Pancreas (tissue), 10 donors: ENCODE data around the gene APOBEC3A. TPM values are rescaled to one million over a fixed set of nuclear protein-coding genes. Genes with fewer than 3 reads are reported as not detected.

Source experiments
- ATAC-seq, 4 donors: fragments of 200-7000 bp; cut with Tn5 transposase; one replicate each; pipeline versions ENCODE4 v1.8.0 to v1.9.1; 2020; ENCODE audit warnings: mild to moderate bottlenecking in 4 of 4, moderate library complexity in 4 of 4
- DNase-seq, 6 donors: peaks; one replicate each; pipeline ENCODE4 v3.0.0-alpha.2; 2020
- FAIRE-seq: peaks from 2 replicates; lab custom pipeline; 2012; peaks lifted over from hg19 to GRCh38; lab: Jason Lieb, UNC
- H3K27ac ChIP-seq, 4 donors: fragments of 200-600 bp; sonication (generic); 1 replicate in 3 of 4; 2 replicates in 1 of 4; pipeline versions ENCODE4 v1.5.0 to v1.8.0; 2020
- H3K27me3 ChIP-seq, 4 donors: fragments of 200-600 bp; one replicate each; pipeline ENCODE4 v1.8.0; 2021
- H3K36me3 ChIP-seq, 3 donors: fragments of 200-600 bp; sonication (generic) in 1 of 3; one replicate each; pipeline versions ENCODE4 v1.5.0 to v1.8.0; 2020 to 2021
- H3K4me1 ChIP-seq, 3 donors: fragments of 200-600 bp; one replicate each; pipeline ENCODE4 v1.8.0; 2021
- H3K4me3 ChIP-seq, 4 donors: fragments of 200-600 bp; sonication (generic) in 2 of 4; one replicate each; pipeline versions ENCODE4 v1.5.0 to v1.8.0; 2020 to 2021
- H3K9me3 ChIP-seq, 4 donors: fragments of 200-600 bp; one replicate each; pipeline ENCODE4 v1.8.0; 2021
- CTCF ChIP-seq, 4 donors: fragments of 200-600 bp; sonication (generic) in 3 of 4; IDR thresholded peaks; one replicate each; pipeline versions ENCODE4 v1.5.0 to v1.8.0; 2021; ENCODE audit warnings: antibody characterized with exemption in 4 of 4
- WGBS, 2 donors: extraction: QIAGEN DNeasy Blood & Tissue Kit; methylation state at CpG; one replicate each; pipeline ENCODE4 v1.1.7; 2013; 5-methylcytosine and 5-hydroxymethylcytosine counted together
- intact Hi-C, 3 donors: fragments of 100-400 bp; cut with DNase I; formaldehyde crosslinking; loops; one replicate each; pipeline versions ENCODE4 v1.11.1 to v1.14.2; 2022
- polyA plus RNA-seq, 2 donors: library from polyadenylated mRNA; stranded (reverse); fragments of 200-250 nt; gene quantifications; one replicate each; pipeline ENCODE4 v1.2.3, GENCODE V29; 2013
- total RNA-seq, 6 donors: library from RNA; stranded (reverse); fragmentation: NEBNext Ultra II Directional in 4 of 6; extraction: Animal tissue kit (Norgen Biotek cat#: 25700) in 4 of 6; gene quantifications; one replicate each; pipeline versions ENCODE4 v1.2.1 to v1.2.4, GENCODE V29; 2021 to 2023
- donor health status: healthy with polysubstance abuse.
- donor health status: DM: no; HTN: no; CAD: no; lungs with moderate emphysema.
- donor health status: DM: no; HTN: no; CAD: no.
- donor health status: control.
- donor health status: control.
- donor health status: Bipolar disorder and iron deficiency.
- donor health status: DM: yes; HTN: yes; CAD: no.
- donor health status: DM: no; HTN: no; CAD: no.
- donor health status: DM: no; HTN: no; CAD: no.
- donor health status: DM: yes; HTN: yes; CAD: no.

Gene APOBEC3A
- total RNA-seq: 1 to 10 TPM in 1 of 6 donors, under 1 TPM in 4, not detected in 1; 0.24 to 1.1 (median 0.64) TPM
- polyA plus RNA-seq: under 1 TPM in 1 of 2 donors, not detected in 1; 0.07 TPM

- no peak for TF ChIP-seq CTCF (IDR thresholded peaks at IDR 0.05)
- H3K4me1 ChIP-seq: peaks cover 6 to 9% (median 7%) of the 10 kb centered on the region in 3 donors
- no peaks in the 10 kb centered on the region for H3K36me3 ChIP-seq
- intact Hi-C loops: no loop called here
- no peak within 1 kb of the TSS for H3K4me3 ChIP-seq
- no peak for DNase-seq
- no peak within 1 kb of the TSS for H3K27ac ChIP-seq
- no peaks in the 10 kb centered on the region for H3K9me3 ChIP-seq
- FAIRE-seq: no peak
- WGBS, 2 donors: 82 to 83% methylated on average over 11 of the region's 11 CpGs
- ATAC-seq: peak in 3 of 4 donors; percentile 56 to 63 (median 62)
- H3K27me3 ChIP-seq: no peaks in the 10 kb centered on the region
These were observed at the start of gene APOBEC3A for GRCh38 chr22:38957046-38957770. TSS of gene APOBEC3A (plus strand) at chr22:38957609. CDS start at chr22:38957692, 83 bp downstream.

GRCh38 chr22:38907767-38908166 lies 49.6 kb upstream of the APOBEC3A start:
- DNase-seq: no peak
- no peaks in the 10 kb centered on the region for H3K9me3 ChIP-seq
- no peak overlapping the region for H3K4me3 ChIP-seq
- no peak for FAIRE-seq
- no peaks in the 10 kb centered on the region for H3K36me3 ChIP-seq
- 80 to 90% methylated on average over 2 of the region's 2 CpGs for WGBS, 2 donors
- no peak overlapping the region for H3K27ac ChIP-seq
- no peak for ATAC-seq
- H3K4me1 ChIP-seq: no peaks in the 10 kb centered on the region
- intact Hi-C loops: no loop called here
- no peaks in the 10 kb centered on the region for H3K27me3 ChIP-seq
- no peak for TF ChIP-seq CTCF (IDR thresholded peaks at IDR 0.05)

- ATAC-seq: no peak
- no peak for FAIRE-seq
- Histone ChIP-seq H3K27me3 (no peaks in the 10 kb centered on the region), H3K4me3 (no peak overlapping the region), H3K27ac (no peak overlapping the region), H3K4me1 (no peaks in the 10 kb centered on the region), H3K9me3 (no peaks in the 10 kb centered on the region), H3K36me3 (no peaks in the 10 kb centered on the region)
- intact Hi-C loops: no loop called here
- no peak for TF ChIP-seq CTCF (IDR thresholded peaks at IDR 0.05)
- WGBS, 2 donors: 36 to 43% methylated on average over 1 of the region's 1 CpG
- DNase-seq: no peak
These were observed 46.0 kb upstream of the APOBEC3A start for GRCh38 chr22:38911434-38911833.

GRCh38 chr22:38919631-38920190 lies 37.7 kb upstream of the APOBEC3A start:
- DNase-seq: no peak
- TF ChIP-seq CTCF (IDR thresholded peaks at IDR 0.05): no peak
- Histone ChIP-seq H3K4me1 (peaks cover 10 to 25% (median 20%) of the 10 kb centered on the region in 3 donors), H3K9me3 (no peaks in the 10 kb centered on the region), H3K27me3 (no peaks in the 10 kb centered on the region), H3K4me3 (no peak overlapping the region), H3K27ac (no peak overlapping the region), H3K36me3 (no peaks in the 10 kb centered on the region)
- WGBS, 2 donors: 92 to 100% methylated on average over 1 of the region's 1 CpG
- intact Hi-C loops: loop anchor here in 2 of 3 donors (5.0 to 10.0 kb wide), 2 partner anchors 42 to 45 kb away; partner anchors contain the start of gene CBX6 (in 1 of the 2)
- ATAC-seq: no peak
- FAIRE-seq: no peak
